Lung (tissue), 12 donors: Measurements from ENCODE around the gene CD44. TPM values are rescaled to one million over a fixed set of nuclear protein-coding genes. Genes with fewer than 3 reads are reported as not detected.

ENCODE experiments used
- ATAC-seq: fragments of 200-7000 bp; cut with Tn5 transposase; one replicate; pipeline ENCODE4 v1.9.1; 2020; ENCODE audit warnings: moderate number of reproducible peaks; ENCODE audit not compliant: insufficient read depth, low FRiP score
- DNase-seq, 3 donors: peaks; one replicate each; pipeline ENCODE4 v3.0.0-alpha.2; 2013 to 2017
- H3K27ac ChIP-seq, 2 donors: one replicate each; pipeline ENCODE4 v1.5.1; 2013; ENCODE audit warnings: mild to moderate bottlenecking in 2 of 2, moderate library complexity in 2 of 2, control low read depth in 1 of 2, inconsistent platforms in 1 of 2, low read depth in 1 of 2, low read length in 1 of 2
- H3K27me3 ChIP-seq, 3 donors: one replicate each; pipeline ENCODE4 v1.5.1; 2013; ENCODE audit warnings: low read length in 2 of 3; ENCODE audit not compliant: control insufficient read depth in 3 of 3, insufficient read depth in 3 of 3
- H3K36me3 ChIP-seq, 4 donors: one replicate each; pipeline ENCODE4 v1.5.1; 2013; ENCODE audit warnings: low read length in 4 of 4, mild to moderate bottlenecking in 1 of 4, moderate library complexity in 1 of 4; ENCODE audit not compliant: control insufficient read depth in 4 of 4, insufficient read depth in 4 of 4
- H3K4me1 ChIP-seq, 5 donors: one replicate each; pipeline ENCODE4 v1.5.1; 2013; ENCODE audit warnings: low read length in 5 of 5, mild to moderate bottlenecking in 2 of 5, moderate library complexity in 1 of 5; ENCODE audit not compliant: control insufficient read depth in 5 of 5, insufficient read depth in 5 of 5
- H3K4me3 ChIP-seq: one replicate; pipeline ENCODE4 v1.5.1; 2013; ENCODE audit warnings: mild to moderate bottlenecking, control low read depth, moderate library complexity
- H3K9ac ChIP-seq, 2 donors: one replicate each; pipeline ENCODE4 v1.5.1; 2013; ENCODE audit warnings: low read length in 2 of 2, control low read depth in 1 of 2; ENCODE audit not compliant: insufficient read depth in 1 of 2
- H3K9me3 ChIP-seq, 4 donors: one replicate each; pipeline ENCODE4 v1.5.1; 2013; ENCODE audit warnings: low read length in 3 of 4, mild to moderate bottlenecking in 1 of 4, moderate library complexity in 1 of 4; ENCODE audit not compliant: control insufficient read depth in 4 of 4, insufficient read depth in 3 of 4
- CTCF ChIP-seq: IDR thresholded peaks from 2 replicates; pipeline ENCODE4 v1.5.1; 2012; ENCODE audit warnings: mild to moderate bottlenecking; ENCODE audit errors: control extremely low read depth, extremely low read depth
- WGBS, 2 donors: extraction: QIAGEN DNeasy Blood & Tissue Kit; methylation state at CpG; one replicate each; pipeline ENCODE4 v1.1.7; 2013; 5-methylcytosine and 5-hydroxymethylcytosine counted together
- polyA plus RNA-seq, 2 donors: library from polyadenylated mRNA; stranded (reverse); fragments of 200-250 nt; gene quantifications; one replicate each; pipeline ENCODE4 v1.2.1, GENCODE V29; 2013
- total RNA-seq, 2 donors: library from RNA; depleted of rRNA in 1 of 2; stranded (reverse); fragments of >200 nt in 1 of 2; gene quantifications; one replicate each; pipeline ENCODE4 v1.2.1, GENCODE V29; 2014 to 2021
- donor health status: control.
- donor health status: control.
- donor health status: Bipolar disorder and iron deficiency.
- donor health status: healthy.
- donor health status: DM: yes; HTN: yes; CAD: no.

The CD44 gene
- total and polyA plus RNA-seq, 4 donors, result 115 to 636 (median 544) TPM

GRCh38 chr11:35162745-35163144 is 23.8 kb downstream of the CD44 start:
- no peak for TF ChIP-seq CTCF
- Histone ChIP-seq H3K36me3 (peaks cover 0 to 1% (median 0%) of the 10 kb centered on the region in 4 donors), H3K4me3 (no peak overlapping the region), H3K27me3 (no peaks in the 10 kb centered on the region), H3K9me3 (no peaks in the 10 kb centered on the region), H3K27ac (peak overlapping the region in 1 of 2 donors; percentile 68), H3K9ac (no peak overlapping the region), H3K4me1 (peaks cover 13 to 40% (median 31%) of the 10 kb centered on the region in 5 donors)
- WGBS, 2 donors, result 64 to 82% methylated on average over 2 of the region's 2 CpGs
- ATAC-seq (no peak), DNase-seq (no peak)

GRCh38 chr11:35163209-35163608 is 24.2 kb downstream of the CD44 start:
- H3K36me3 ChIP-seq, result peaks cover 0 to 1% (median 0%) of the 10 kb centered on the region in 4 donors
- H3K4me3 ChIP-seq, result no peak overlapping the region
- no peak for ATAC-seq
- no peak overlapping the region for H3K9ac ChIP-seq
- no peaks in the 10 kb centered on the region for H3K27me3 ChIP-seq
- DNase-seq, result no peak
- 77% methylated on average over 2 of the region's 2 CpGs for WGBS, 2 donors
- no peak for TF ChIP-seq CTCF
- H3K27ac ChIP-seq, result peak overlapping the region in 1 of 2 donors; percentile 80
- peaks cover 9 to 36% (median 29%) of the 10 kb centered on the region in 5 donors for H3K4me1 ChIP-seq
- H3K9me3 ChIP-seq, result no peaks in the 10 kb centered on the region

- no peaks in the 10 kb centered on the region for H3K27me3 ChIP-seq
- 67 to 71% methylated on average over 3 of the region's 3 CpGs for WGBS, 2 donors
- peaks cover 0 to 1% (median 0%) of the 10 kb centered on the region in 4 donors for H3K36me3 ChIP-seq
- H3K9me3 ChIP-seq, result no peaks in the 10 kb centered on the region
- H3K4me1 ChIP-seq, result peaks cover 8 to 30% (median 27%) of the 10 kb centered on the region in 5 donors
- no peak overlapping the region for H3K4me3 ChIP-seq
- no peak for DNase-seq
- no peak overlapping the region for H3K9ac ChIP-seq
- H3K27ac ChIP-seq, result peak overlapping the region in 1 of 2 donors; percentile 80
- TF ChIP-seq CTCF, result no peak
- no peak for ATAC-seq
Measured at GRCh38 chr11:35163702-35164496, 24.9 kb downstream of the CD44 start.
